Parathyroid adenoma (tissue), 2 donors: ENCODE measurements around the gene SELENOV.

Experiments used
- H2AFZ ChIP-seq: fragments of 300-600 bp; sonication (generic); one replicate; pipeline ENCODE4 v1.7.0; 2017; ENCODE audit warnings: antibody characterized with exemption, mild to moderate bottlenecking
- H3K27ac ChIP-seq: fragments of 300-600 bp; sonication (generic); one replicate; pipeline ENCODE4 v1.7.0; 2017
- H3K27me3 ChIP-seq: fragments of 300-600 bp; sonication (generic); one replicate; pipeline ENCODE4 v1.7.0; 2017; ENCODE audit warnings: low read length; ENCODE audit not compliant: control insufficient read depth, insufficient read depth
- H3K36me3 ChIP-seq: fragments of 300-600 bp; sonication (generic); one replicate; pipeline ENCODE4 v1.7.0; 2017; ENCODE audit warnings: low read length; ENCODE audit not compliant: control insufficient read depth, insufficient read depth
- H3K4me1 ChIP-seq: fragments of 300-600 bp; sonication (generic); one replicate; pipeline ENCODE4 v1.7.0; 2017; ENCODE audit warnings: control low read depth
- H3K4me2 ChIP-seq: fragments of 300-600 bp; sonication (generic); one replicate; pipeline ENCODE4 v1.7.0; 2017; ENCODE audit warnings: low read length
- H3K4me3 ChIP-seq: fragments of 300-600 bp; sonication (generic); one replicate; pipeline ENCODE4 v1.7.0; 2017; ENCODE audit warnings: low read depth, low read length
- H3K79me2 ChIP-seq: fragments of 300-600 bp; sonication (generic); one replicate; pipeline ENCODE4 v1.7.0; 2017; ENCODE audit warnings: control low read depth
- H3K9ac ChIP-seq: fragments of 300-600 bp; sonication (generic); one replicate; pipeline ENCODE4 v1.7.0; 2017; ENCODE audit warnings: mild to moderate bottlenecking
- H3K9me3 ChIP-seq: fragments of 300-600 bp; sonication (generic); one replicate; pipeline ENCODE4 v1.7.0; 2017; ENCODE audit warnings: low read length; ENCODE audit not compliant: control insufficient read depth
- TF ChIP-seq, protein P1 (sequence below): fragments of 300-600 bp; sonication (generic); IDR thresholded peaks from one replicate; pipeline ENCODE4 v1.7.0; 2017; ENCODE audit warnings: antibody characterized with exemption, mild to moderate bottlenecking
- donor health status: primary hyperparathyroidism.

SELENOV gene

DNA sequence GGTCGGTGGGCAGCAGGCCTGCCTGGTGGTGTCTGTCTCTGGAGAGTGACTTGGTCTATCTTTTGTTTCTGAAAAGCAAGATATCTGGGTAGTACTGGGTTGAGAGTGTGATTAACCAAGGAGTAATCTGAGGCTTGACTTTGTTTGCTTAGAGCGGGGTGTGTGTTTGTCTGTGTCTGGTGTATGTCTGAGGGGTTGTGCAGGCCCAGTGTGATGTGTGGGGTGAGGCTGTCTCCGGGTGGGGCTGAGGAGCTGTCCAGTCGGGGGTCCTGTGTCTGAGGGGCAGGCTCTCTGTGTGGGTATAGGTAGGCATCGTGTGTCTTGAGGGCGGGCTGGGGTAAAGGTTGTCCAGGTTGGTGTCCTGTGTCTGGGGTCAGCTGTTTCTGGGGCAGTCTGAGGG, 45.4 kb upstream of the SELENOV start:
- H3K4me2 ChIP-seq: no peak overlapping the region
- peaks cover 21% of the 10 kb centered on the region for H3K79me2 ChIP-seq
- no peaks in the 10 kb centered on the region for H3K4me1 ChIP-seq
- H3K9me3 ChIP-seq: no peaks in the 10 kb centered on the region
- H3K36me3 ChIP-seq: no peaks in the 10 kb centered on the region
- H3K9ac ChIP-seq: no peak overlapping the region
- no peak overlapping the region for H2AFZ ChIP-seq
- H3K27me3 ChIP-seq: no peaks in the 10 kb centered on the region
- no peak overlapping the region for H3K4me3 ChIP-seq
- TF ChIP-seq, protein P1, sequence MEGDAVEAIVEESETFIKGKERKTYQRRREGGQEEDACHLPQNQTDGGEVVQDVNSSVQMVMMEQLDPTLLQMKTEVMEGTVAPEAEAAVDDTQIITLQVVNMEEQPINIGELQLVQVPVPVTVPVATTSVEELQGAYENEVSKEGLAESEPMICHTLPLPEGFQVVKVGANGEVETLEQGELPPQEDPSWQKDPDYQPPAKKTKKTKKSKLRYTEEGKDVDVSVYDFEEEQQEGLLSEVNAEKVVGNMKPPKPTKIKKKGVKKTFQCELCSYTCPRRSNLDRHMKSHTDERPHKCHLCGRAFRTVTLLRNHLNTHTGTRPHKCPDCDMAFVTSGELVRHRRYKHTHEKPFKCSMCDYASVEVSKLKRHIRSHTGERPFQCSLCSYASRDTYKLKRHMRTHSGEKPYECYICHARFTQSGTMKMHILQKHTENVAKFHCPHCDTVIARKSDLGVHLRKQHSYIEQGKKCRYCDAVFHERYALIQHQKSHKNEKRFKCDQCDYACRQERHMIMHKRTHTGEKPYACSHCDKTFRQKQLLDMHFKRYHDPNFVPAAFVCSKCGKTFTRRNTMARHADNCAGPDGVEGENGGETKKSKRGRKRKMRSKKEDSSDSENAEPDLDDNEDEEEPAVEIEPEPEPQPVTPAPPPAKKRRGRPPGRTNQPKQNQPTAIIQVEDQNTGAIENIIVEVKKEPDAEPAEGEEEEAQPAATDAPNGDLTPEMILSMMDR: no peak
- no peak overlapping the region for H3K27ac ChIP-seq

DNA sequence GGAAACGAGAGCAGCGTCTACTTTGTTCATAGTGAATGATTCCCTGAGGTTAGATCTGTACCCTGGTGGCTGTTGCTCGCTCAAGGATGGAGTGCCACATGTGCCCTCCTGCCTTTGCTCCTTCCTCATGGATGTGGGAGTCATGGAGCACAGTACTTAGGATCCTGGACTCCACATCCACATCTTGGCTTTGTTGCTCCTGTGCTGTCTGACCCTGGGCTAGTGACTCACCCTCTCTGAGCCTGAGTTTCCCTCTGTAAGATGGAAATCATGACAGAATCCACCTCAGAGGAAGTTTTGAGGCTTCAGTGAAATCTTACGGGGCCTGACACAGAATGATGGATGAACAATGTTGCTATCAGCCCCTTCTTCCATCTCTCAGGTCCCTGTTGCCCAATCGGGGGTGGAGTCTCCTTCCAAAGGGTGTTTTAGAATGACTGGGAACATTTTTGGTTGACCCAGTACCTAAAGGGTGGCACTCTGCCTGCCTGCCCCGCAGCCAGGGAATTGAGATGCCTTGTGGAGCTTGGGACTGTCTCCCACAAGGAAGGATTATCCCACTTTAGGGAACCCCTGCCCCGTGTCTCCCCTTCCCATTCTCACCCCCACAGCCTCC, 44.1 kb upstream of the SELENOV start:
- H3K79me2 ChIP-seq: peaks cover 11% of the 10 kb centered on the region
- H3K9ac ChIP-seq: no peak overlapping the region
- H3K27me3 ChIP-seq: no peaks in the 10 kb centered on the region
- H3K27ac ChIP-seq: no peak overlapping the region
- no peaks in the 10 kb centered on the region for H3K4me1 ChIP-seq
- TF ChIP-seq, protein P1: no peak
- H3K4me2 ChIP-seq: no peak overlapping the region
- no peak overlapping the region for H2AFZ ChIP-seq
- H3K4me3 ChIP-seq: no peak overlapping the region
- H3K36me3 ChIP-seq: no peaks in the 10 kb centered on the region
- no peaks in the 10 kb centered on the region for H3K9me3 ChIP-seq

DNA sequence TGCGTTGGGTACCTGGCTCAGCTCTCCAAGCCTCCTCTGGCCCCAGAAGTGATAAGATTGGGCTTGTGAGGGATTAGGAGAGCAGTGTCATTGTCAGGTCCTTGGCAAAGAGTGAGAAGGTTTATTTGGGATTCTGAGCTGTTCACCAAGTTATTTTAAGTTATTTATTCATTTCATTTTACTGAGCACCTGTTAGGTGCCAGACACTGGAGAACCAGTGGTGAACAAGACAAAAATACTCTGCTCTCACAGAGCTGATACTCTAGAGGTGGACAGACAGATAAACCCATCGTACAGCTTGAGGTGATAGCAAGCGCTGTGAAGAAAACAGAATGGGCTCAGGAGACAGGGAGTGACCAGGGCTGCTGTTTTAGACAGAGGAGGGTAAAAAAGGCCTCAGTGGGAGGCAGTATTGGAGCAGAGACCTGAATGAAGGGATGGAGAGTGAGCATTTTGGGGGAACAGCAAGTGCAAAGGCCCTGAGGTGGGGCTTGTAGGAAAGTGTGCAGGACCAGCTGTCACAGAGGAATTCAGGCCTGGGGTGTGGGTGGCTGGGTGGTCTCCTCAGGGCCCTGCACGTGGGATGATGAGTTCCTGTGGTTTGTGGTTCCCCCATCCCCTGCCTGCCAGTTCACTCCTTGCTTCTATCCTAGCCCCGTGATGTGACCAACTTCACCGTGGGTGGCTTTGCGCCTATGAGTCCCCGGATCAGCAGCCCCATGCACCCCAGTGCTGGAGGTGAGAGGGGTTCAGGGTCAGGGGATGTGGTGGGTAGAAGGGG, 43.0 kb upstream of the SELENOV start:
- Histone ChIP-seq H3K36me3 (no peaks in the 10 kb centered on the region), H3K9me3 (no peaks in the 10 kb centered on the region), H3K4me1 (no peaks in the 10 kb centered on the region), H3K4me2 (no peak overlapping the region), H3K27ac (no peak overlapping the region), H3K4me3 (no peak overlapping the region), H3K27me3 (no peaks in the 10 kb centered on the region), H2AFZ (no peak overlapping the region), H3K9ac (no peak overlapping the region), H3K79me2 (peaks cover 10% of the 10 kb centered on the region)
- TF ChIP-seq, protein P1: no peak

DNA sequence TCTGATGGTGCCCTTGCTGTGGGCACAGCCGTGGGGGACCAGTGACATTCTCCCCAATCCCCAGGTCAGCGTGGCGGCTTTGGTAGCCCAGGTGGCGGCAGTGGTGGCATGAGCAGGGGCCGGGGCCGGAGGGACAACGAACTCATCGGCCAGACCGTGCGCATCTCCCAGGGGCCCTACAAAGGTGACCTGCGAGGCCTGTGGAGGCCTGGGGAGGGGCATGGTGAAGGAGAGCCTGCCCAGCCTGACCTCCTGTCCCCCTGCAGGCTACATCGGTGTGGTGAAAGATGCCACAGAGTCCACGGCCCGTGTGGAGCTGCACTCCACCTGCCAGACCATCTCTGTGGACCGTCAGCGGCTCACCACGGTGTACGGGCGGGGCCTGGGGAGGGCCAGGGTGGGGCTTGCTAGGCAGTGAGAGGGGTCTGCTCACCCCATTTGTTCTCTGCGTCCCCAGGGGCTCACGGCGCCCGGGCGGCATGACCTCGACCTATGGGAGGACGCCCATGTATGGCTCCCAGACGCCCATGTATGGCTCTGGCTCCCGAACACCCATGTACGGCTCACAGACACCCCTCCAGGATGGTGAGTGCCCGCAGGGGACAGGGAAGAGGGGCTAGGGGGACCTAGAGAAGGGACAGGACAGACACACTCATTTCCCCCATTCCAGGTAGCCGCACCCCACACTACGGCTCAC, 42.0 kb upstream of the SELENOV start:
- Histone ChIP-seq H3K4me2 (no peak overlapping the region), H3K36me3 (no peaks in the 10 kb centered on the region), H3K4me1 (no peaks in the 10 kb centered on the region), H3K9me3 (no peaks in the 10 kb centered on the region), H2AFZ (no peak overlapping the region), H3K27me3 (no peaks in the 10 kb centered on the region), H3K4me3 (no peak overlapping the region), H3K27ac (no peak overlapping the region), H3K79me2 (peaks cover 10% of the 10 kb centered on the region), H3K9ac (no peak overlapping the region)
- TF ChIP-seq, protein P1: no peak
